Measurements from ENCODE around the gene PPIA.

- TF ChIP-seq, protein P1, sequence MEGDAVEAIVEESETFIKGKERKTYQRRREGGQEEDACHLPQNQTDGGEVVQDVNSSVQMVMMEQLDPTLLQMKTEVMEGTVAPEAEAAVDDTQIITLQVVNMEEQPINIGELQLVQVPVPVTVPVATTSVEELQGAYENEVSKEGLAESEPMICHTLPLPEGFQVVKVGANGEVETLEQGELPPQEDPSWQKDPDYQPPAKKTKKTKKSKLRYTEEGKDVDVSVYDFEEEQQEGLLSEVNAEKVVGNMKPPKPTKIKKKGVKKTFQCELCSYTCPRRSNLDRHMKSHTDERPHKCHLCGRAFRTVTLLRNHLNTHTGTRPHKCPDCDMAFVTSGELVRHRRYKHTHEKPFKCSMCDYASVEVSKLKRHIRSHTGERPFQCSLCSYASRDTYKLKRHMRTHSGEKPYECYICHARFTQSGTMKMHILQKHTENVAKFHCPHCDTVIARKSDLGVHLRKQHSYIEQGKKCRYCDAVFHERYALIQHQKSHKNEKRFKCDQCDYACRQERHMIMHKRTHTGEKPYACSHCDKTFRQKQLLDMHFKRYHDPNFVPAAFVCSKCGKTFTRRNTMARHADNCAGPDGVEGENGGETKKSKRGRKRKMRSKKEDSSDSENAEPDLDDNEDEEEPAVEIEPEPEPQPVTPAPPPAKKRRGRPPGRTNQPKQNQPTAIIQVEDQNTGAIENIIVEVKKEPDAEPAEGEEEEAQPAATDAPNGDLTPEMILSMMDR (conservative IDR thresholded peaks at IDR 0.05; ENCODE audit: low read length), result no peak
- TF ChIP-seq EZH2phosphoT487 (IDR thresholded peaks at IDR 0.05; ENCODE audit: borderline replicate concordance, low read depth, low read length), result no peak
Measured at GRCh38 chr7:44791278-44792219, 4.9 kb upstream of the PPIA start.
